Measurements from ENCODE around the gene NPAS4. TPM values are rescaled to one million over a fixed set of nuclear protein-coding genes. Genes with fewer than 3 reads are reported as not detected.

The NPAS4 gene
- total RNA-seq, 4 donors from 2014 or later, result 0.42 TPM; not detected in 3

DNA sequence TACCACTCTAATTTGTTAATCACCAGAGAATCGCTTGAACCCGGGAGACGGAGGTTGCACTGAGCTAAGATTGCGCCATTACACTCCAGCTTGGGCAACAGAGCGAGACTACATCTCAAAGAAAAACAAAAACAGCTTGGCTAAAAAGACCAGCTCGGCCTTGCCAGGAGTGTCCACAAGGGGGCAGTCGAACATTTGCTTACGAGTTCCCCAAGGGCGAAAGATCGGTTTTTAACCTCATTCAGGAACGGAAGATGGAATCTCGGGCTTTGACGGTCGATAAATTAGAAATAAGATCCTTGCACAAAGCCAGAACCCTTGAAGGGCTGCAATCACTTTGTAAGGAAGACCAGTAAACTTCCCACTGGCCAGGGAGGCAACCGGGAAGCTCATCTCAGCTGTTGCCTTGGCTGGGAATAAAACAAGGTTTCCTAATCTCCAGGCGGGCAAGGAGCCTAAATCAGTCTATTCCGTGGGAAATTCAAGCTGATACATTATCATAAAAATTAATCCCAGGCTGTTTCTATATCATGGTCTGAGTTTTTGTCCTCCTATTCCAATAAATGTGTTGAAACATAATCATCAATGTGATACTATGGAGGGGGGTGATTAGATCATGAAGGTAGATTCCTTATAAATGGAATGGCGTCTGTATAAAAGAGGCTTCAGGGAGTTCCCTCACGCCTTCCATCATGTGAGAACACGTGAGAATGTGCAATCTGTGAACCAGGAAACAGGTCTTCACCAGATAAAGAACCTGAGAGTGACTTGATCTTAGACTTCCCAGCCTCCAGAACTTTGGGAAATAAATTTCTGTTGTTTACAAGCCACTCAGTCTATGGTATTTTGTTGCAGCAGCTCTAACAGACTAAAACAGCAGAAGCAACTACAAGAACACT is 34.4 kb upstream of the NPAS4 start:
- Histone ChIP-seq H3K27me3 (peaks cover 0 to 16% of the 10 kb centered on the region in 2 donors), H3K4me3 (peak overlapping the region in 2 of 4 donors; percentile 9 to 40), H3K9me3 (no peaks in the 10 kb centered on the region), H3K4me1 (peaks cover 0 to 9% (median 0%) of the 10 kb centered on the region in 4 donors), H3K27ac (peak overlapping the region in 1 of 4 donors; percentile 41), H3K36me3 (no peaks in the 10 kb centered on the region)
- DNase-seq (ENCODE audit: low spot score in 2 of 2), result peak; percentile 80 to 92
- WGBS, 2 donors, result 10% methylated on average over 20 of the region's 20 CpGs
- TF ChIP-seq, protein P1, sequence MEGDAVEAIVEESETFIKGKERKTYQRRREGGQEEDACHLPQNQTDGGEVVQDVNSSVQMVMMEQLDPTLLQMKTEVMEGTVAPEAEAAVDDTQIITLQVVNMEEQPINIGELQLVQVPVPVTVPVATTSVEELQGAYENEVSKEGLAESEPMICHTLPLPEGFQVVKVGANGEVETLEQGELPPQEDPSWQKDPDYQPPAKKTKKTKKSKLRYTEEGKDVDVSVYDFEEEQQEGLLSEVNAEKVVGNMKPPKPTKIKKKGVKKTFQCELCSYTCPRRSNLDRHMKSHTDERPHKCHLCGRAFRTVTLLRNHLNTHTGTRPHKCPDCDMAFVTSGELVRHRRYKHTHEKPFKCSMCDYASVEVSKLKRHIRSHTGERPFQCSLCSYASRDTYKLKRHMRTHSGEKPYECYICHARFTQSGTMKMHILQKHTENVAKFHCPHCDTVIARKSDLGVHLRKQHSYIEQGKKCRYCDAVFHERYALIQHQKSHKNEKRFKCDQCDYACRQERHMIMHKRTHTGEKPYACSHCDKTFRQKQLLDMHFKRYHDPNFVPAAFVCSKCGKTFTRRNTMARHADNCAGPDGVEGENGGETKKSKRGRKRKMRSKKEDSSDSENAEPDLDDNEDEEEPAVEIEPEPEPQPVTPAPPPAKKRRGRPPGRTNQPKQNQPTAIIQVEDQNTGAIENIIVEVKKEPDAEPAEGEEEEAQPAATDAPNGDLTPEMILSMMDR (IDR thresholded peaks at IDR 0.05), result peak; percentile 70 to 97 (median 89)
- no peak for TF ChIP-seq POLR2A (IDR thresholded peaks at IDR 0.05)
- no peak for TF ChIP-seq EP300 (IDR thresholded peaks at IDR 0.05)

DNA sequence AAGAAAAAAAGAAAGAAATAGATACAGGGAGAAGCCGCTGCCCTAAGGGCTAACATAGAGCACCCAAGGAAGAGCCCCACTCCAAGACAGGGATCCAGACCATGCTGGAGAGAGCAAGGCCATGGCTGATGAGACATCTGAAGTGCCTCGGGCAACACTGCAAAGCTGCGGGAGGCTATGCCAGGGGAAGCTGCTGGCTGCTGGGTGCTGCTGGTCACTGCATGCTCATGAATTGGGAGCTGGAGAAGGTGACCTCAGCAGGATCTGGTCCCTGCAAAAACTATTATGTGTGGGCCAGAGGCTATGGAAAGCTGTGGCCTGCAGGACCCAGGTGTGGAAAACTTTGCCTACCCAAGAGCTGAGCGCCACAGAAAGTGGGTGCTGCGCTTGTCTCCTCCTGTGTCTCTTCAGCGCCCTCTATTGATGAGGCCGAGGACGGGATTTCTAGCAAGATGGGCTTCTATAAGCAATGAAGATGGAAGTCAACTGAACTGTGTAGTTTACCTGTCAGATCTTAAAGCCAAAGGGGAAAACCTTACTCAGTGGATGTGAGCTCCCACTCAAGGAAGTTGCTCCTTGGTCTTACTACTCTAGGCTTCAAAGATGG is 32.0 kb upstream of the NPAS4 start:
- Histone ChIP-seq H3K36me3 (no peaks in the 10 kb centered on the region), H3K27ac (no peak overlapping the region), H3K4me3 (no peak overlapping the region), H3K4me1 (peaks cover 0 to 9% (median 0%) of the 10 kb centered on the region in 4 donors), H3K9me3 (no peaks in the 10 kb centered on the region), H3K27me3 (peaks cover 0 to 16% of the 10 kb centered on the region in 2 donors)
- WGBS, 2 donors, result 25 to 38% methylated on average over 8 of the region's 8 CpGs
- TF ChIP-seq, protein P1 (IDR thresholded peaks at IDR 0.05), result peak; percentile 30 to 65 (median 41)
- TF ChIP-seq EP300 (IDR thresholded peaks at IDR 0.05) (no peak), POLR2A (IDR thresholded peaks at IDR 0.05) (no peak)
- DNase-seq (ENCODE audit: low spot score in 2 of 2), result peak; percentile 32 to 67

DNA sequence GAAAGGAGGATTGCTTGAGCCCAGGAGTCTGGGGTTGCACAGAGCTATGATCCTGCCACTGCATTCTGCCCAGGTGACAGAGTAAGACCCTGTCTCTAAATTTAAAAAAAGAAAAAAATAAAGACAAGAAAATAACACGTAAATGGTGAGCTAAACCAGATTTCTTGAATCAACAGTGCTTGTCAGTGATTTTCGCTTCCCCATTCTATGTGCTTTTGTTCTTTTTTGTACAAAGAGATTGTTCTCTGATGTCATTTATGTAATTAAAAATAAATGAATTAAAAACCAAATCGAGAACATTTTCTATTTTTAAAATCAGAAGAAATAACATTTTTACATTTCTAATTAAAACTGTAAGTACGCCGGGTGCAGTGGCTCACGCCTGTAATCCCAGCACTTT is 29.5 kb upstream of the NPAS4 start:
- no peak for TF ChIP-seq POLR2A (IDR thresholded peaks at IDR 0.05)
- TF ChIP-seq, protein P1 (IDR thresholded peaks at IDR 0.05), result no peak
- TF ChIP-seq EP300 (IDR thresholded peaks at IDR 0.05), result no peak
- WGBS, 2 donors, result 77 to 79% methylated on average over 6 of the region's 6 CpGs
- DNase-seq (ENCODE audit: low spot score in 2 of 2), result no peak
- peaks cover 0 to 14% of the 10 kb centered on the region in 2 donors for H3K27me3 ChIP-seq
- no peaks in the 10 kb centered on the region for H3K36me3 ChIP-seq
- no peaks in the 10 kb centered on the region for H3K9me3 ChIP-seq
- H3K4me1 ChIP-seq, result peaks cover 0 to 3% (median 0%) of the 10 kb centered on the region in 4 donors
- no peak overlapping the region for H3K27ac ChIP-seq
- no peak overlapping the region for H3K4me3 ChIP-seq

DNA sequence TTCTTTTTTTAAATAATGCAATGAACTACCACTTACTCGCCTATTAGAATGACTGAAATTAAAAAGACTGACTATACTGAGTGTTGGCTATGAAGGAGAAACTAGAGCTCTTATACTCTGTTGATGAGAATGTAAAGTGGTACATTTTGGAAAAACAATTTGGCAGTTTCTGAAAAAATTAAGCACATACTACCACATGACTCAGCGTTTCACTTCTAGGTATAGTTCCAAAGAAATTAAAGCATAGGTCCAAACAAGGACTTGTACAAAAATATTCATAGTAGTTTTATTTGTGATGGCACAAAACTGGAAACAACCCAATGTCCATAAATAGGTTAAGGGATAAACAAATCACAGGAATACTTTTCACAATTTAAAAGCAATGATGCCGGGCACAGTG is 26.9 kb upstream of the NPAS4 start:
- Histone ChIP-seq H3K4me3 (no peak overlapping the region), H3K36me3 (no peaks in the 10 kb centered on the region), H3K27me3 (peaks cover 0 to 20% of the 10 kb centered on the region in 2 donors), H3K27ac (no peak overlapping the region), H3K9me3 (no peaks in the 10 kb centered on the region), H3K4me1 (no peaks in the 10 kb centered on the region)
- no peak for DNase-seq (ENCODE audit: low spot score in 2 of 2)
- TF ChIP-seq POLR2A (IDR thresholded peaks at IDR 0.05), result no peak
- no peak for TF ChIP-seq EP300 (IDR thresholded peaks at IDR 0.05)
- TF ChIP-seq, protein P1 (IDR thresholded peaks at IDR 0.05), result no peak
- WGBS, 2 donors, result 81 to 89% methylated on average over 3 of the region's 3 CpGs

DNA sequence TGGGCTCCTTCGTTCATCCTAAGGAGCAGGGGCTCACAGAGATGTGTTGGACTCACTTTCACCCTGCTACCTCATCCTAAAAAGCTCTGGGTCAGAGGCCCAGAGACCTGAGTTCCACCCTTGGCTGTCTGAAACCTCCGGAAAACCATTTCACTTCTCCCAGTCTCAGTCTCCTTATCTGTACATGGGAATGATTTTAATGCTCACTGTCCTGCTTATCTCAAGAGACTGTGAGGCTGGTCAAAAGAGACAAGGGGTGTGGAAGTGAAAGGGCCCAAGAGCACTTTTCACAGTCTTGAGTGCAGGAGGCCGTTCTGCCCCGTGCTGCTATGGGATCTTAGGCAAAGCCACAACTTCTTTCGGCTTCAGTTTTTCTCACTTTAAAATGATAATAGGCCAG is 13.2 kb upstream of the NPAS4 start:
- DNase-seq (ENCODE audit: low spot score in 2 of 2), result no peak
- Histone ChIP-seq H3K27ac (no peak overlapping the region), H3K9me3 (no peaks in the 10 kb centered on the region), H3K4me1 (peaks cover 0 to 10% (median 4%) of the 10 kb centered on the region in 4 donors), H3K4me3 (no peak overlapping the region), H3K27me3 (peaks cover 0 to 32% of the 10 kb centered on the region in 2 donors), H3K36me3 (no peaks in the 10 kb centered on the region)
- WGBS, 2 donors, result 56 to 76% methylated on average over 4 to 5 of the region's 5 CpGs
- TF ChIP-seq POLR2A (IDR thresholded peaks at IDR 0.05) (no peak), EP300 (IDR thresholded peaks at IDR 0.05) (no peak)
- TF ChIP-seq, protein P1 (IDR thresholded peaks at IDR 0.05), result no peak
